A673 (cell line): ENCODE measurements around the gene UCN. TPM values are rescaled to one million over a fixed set of nuclear protein-coding genes. Genes with fewer than 3 reads are reported as not detected.

Experiments used
- BruUV-seq: library from RNA; stranded (reverse); fragments of 400-500 nt; replicated peaks from 2 replicates; lab custom pipeline; 2021; lab: Mats Ljungman, UMichigan
- CTCF ChIA-PET: fragments of 300-600 bp; sonication (Branson Sonifier 250); formaldehyde crosslinking; loops from one replicate; lab custom pipeline; 2022; ENCODE audit warnings: antibody characterized with exemption; lab: Charles Lee
- POLR2A ChIA-PET: fragments of 300-600 bp; sonication (Branson Sonifier 250); formaldehyde crosslinking; loops from one replicate; lab custom pipeline; 2022; ENCODE audit warnings: antibody characterized with exemption; ENCODE audit not compliant: low non-redundant PET; lab: Charles Lee
- DNase-seq: peaks from one replicate; pipeline ENCODE4 v3.0.0-alpha.2; 2015; ENCODE audit warnings: low spot score
- H3K27ac ChIP-seq: fragments of 200-600 bp; sonication (generic); 2 replicates; pipeline ENCODE4 v1.5.1; 2016; ENCODE audit warnings: mixed run types, low read depth, mild to moderate bottlenecking, mixed read lengths, antibody characterized with exemption, low read length; ENCODE audit not compliant: poor library complexity, severe bottlenecking
- H3K27me3 ChIP-seq: fragments of 200-600 bp; sonication (generic); replicated peaks from 2 replicates; pipeline ENCODE4 v1.6.1; 2017; ENCODE audit warnings: mixed run types, low read depth, mild to moderate bottlenecking, mixed read lengths, antibody characterized with exemption, low read length; ENCODE audit not compliant: insufficient read depth, poor library complexity
- H3K36me3 ChIP-seq: fragments of 200-600 bp; sonication (generic); 2 replicates; pipeline ENCODE4 v1.6.1; 2016; ENCODE audit warnings: mixed run types, mild to moderate bottlenecking, mixed read lengths, antibody characterized with exemption, low read length; ENCODE audit not compliant: insufficient read depth, poor library complexity, severe bottlenecking
- H3K4me1 ChIP-seq: fragments of 200-600 bp; sonication (generic); 2 replicates; pipeline ENCODE4 v1.6.1; 2017; ENCODE audit warnings: mixed run types, mild to moderate bottlenecking, mixed read lengths, antibody characterized with exemption, low read length; ENCODE audit not compliant: insufficient read depth, poor library complexity, severe bottlenecking
- H3K4me3 ChIP-seq: fragments of 200-600 bp; sonication (generic); 2 replicates; pipeline ENCODE4 v1.5.1; 2016; ENCODE audit warnings: low read depth, mixed run types, mild to moderate bottlenecking, mixed read lengths, low read length; ENCODE audit not compliant: poor library complexity, severe bottlenecking
- H3K9me3 ChIP-seq: fragments of 200-600 bp; sonication (generic); 2 replicates; pipeline ENCODE4 v1.6.1; 2016; ENCODE audit warnings: mixed run types, low read depth, mild to moderate bottlenecking, mixed read lengths, antibody characterized with exemption, low read length; ENCODE audit not compliant: poor library complexity, severe bottlenecking
- CTCF ChIP-seq: fragments of 300-800, 200-600 bp; sonication (generic); conservative IDR thresholded peaks from 2 replicates; pipeline ENCODE4 v1.5.1; 2017; ENCODE audit warnings: low read depth, mild to moderate bottlenecking, antibody characterized with exemption, low read length, moderate library complexity, mixed read lengths
- EZH2 ChIP-seq: fragments of 200-600 bp; sonication (generic); IDR thresholded peaks from 2 replicates; pipeline ENCODE4 v1.6.1; 2017; ENCODE audit warnings: borderline replicate concordance, low read depth, mild to moderate bottlenecking, mixed read lengths, antibody characterized with exemption, low read length; ENCODE audit not compliant: poor library complexity, severe bottlenecking
- intact Hi-C: fragments of 100-400 bp; cut with micrococcal nuclease; formaldehyde crosslinking; loops from one replicate; pipeline ENCODE4 v1.10.0; 2022; ENCODE audit not compliant: unreplicated experiment
- total RNA-seq: library from RNA; stranded (reverse); gene quantifications from 2 replicates; pipeline ENCODE4 v1.2.3, GENCODE V29; 2021

The UCN gene
- total RNA-seq, 1 experiment from 2014 or later, result 0.64 TPM

DNA sequence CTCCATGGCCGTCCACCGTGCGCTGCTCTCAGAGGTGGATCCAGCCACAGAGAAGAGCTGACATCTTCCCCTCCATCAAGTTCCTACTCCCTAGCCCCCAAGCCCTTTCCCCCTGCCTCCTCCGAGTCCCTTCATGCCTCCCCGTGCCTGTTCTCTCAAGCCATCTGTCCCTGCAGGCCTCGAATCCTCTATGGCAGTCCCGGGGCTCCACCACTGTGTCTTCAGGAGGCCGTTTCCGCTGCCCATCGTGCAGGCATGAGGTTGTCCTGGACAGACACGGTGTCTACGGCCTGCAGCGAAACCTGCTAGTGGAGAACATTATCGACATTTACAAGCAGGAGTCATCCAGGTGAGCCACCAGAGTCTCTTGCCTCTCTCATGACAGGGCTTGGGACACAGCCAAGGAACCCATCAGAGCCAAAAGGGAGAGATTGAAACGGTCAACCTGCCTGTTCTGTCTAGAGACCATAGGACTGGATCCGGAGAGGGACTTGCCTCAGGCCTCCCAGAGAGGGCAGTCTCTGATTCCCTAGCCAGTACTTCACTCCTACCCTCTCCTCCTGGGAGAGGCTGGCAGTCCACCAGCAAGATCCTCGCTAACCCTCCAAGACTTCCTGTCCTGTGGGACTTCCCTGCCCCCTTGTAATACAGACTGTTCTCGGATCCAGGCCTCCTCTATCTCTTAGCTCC, 9.7 kb downstream of the UCN start:
- Histone ChIP-seq H3K4me1 (peaks cover 4% of the 10 kb centered on the region), H3K27me3 (no peaks in the 10 kb centered on the region), H3K36me3 (no peaks in the 10 kb centered on the region), H3K27ac (no peak overlapping the region), H3K4me3 (no peak overlapping the region), H3K9me3 (no peaks in the 10 kb centered on the region)
- no peak for TF ChIP-seq EZH2
- TF ChIP-seq CTCF, result no peak
- intact Hi-C loops, result no loop called here
- DNase-seq, result no peak
- no TSS peak for BruUV-seq
- ChIA-PET CTCF (no interaction called here), POLR2A (no interaction called here)

- TF ChIP-seq EZH2, result no peak
- TF ChIP-seq CTCF, result no peak
- no peak overlapping the region for H3K27ac ChIP-seq
- H3K27me3 ChIP-seq, result no peaks in the 10 kb centered on the region
- H3K9me3 ChIP-seq, result no peaks in the 10 kb centered on the region
- no peak for DNase-seq
- no peak overlapping the region for H3K4me3 ChIP-seq
- POLR2A ChIA-PET, result interaction anchor here (0.6 kb wide), 1 partner anchor 159 kb away, joined by 3 read pairs; no protein-coding TSS in a partner anchor
- intact Hi-C loops, result no loop called here
- H3K4me1 ChIP-seq, result peaks cover 11% of the 10 kb centered on the region
- H3K36me3 ChIP-seq, result no peaks in the 10 kb centered on the region
- CTCF ChIA-PET, result interaction anchor here (1.1 kb wide), 1 partner anchor 106 kb away, joined by 4 read pairs; no protein-coding TSS in a partner anchor
- no TSS peak for BruUV-seq
These were observed 11.1 kb downstream of the UCN start for GRCh38 chr2:27297195-27297594.

DNA sequence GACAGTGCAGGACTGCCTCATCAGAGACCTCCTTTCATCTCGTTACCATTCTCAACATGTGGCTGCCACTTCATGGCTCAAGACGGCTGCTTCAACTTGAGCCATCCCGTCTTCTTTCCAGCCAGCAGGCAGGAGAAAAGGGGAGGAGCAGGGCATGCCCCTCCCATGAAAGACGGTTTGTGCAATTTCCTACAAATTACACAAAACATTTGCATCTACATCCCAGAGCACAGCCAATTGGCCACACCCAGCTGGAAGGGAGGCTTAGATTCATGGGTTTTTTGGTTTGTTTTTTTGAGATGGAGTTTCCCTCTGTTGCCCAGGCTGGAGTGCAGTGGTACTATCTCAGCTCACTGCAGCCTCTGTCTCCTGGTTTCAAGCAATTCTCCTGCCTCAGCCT, 11.8 kb downstream of the UCN start:
- ChIA-PET CTCF (interaction anchor here (1.1 kb wide), 1 partner anchor 105 kb away, joined by 4 read pairs; no protein-coding TSS in a partner anchor), POLR2A (no interaction called here)
- TF ChIP-seq EZH2 (no peak), CTCF (no peak)
- H3K9me3 ChIP-seq, result no peaks in the 10 kb centered on the region
- no peaks in the 10 kb centered on the region for H3K27me3 ChIP-seq
- no TSS peak for BruUV-seq
- intact Hi-C loops, result no loop called here
- DNase-seq, result peak; percentile 30
- H3K27ac ChIP-seq, result no peak overlapping the region
- peaks cover 11% of the 10 kb centered on the region for H3K4me1 ChIP-seq
- no peak overlapping the region for H3K4me3 ChIP-seq
- H3K36me3 ChIP-seq, result no peaks in the 10 kb centered on the region
